Vagina (tissue), 2 donors: ENCODE measurements around the gene BICC1.

Source experiments
- POLR2A ChIP-seq, 2 donors: fragments of 450-650 bp; IDR thresholded peaks; one replicate each; pipeline ENCODE4 v1.6.1; 2017; ENCODE audit warnings: antibody characterized with exemption in 2 of 2, mild to moderate bottlenecking in 2 of 2, moderate library complexity in 2 of 2
- POLR2AphosphoS5 ChIP-seq, 2 donors: sonication (generic); formaldehyde crosslinking; IDR thresholded peaks; one replicate each; pipeline ENCODE4 v1.9.0; 2017; ENCODE audit warnings: antibody characterized with exemption in 2 of 2, mild to moderate bottlenecking in 2 of 2, low read depth in 1 of 2; ENCODE audit not compliant: insufficient read depth in 1 of 2
- TF ChIP-seq, protein P1 (sequence below), 3 experiments: fragments of 450-650 bp in 2 of 3; fragments of 200-600 bp in 1 of 3; sonication (generic) in 1 of 3; IDR thresholded peaks; one replicate each; pipeline ENCODE4 v1.5.1; 2017 to 2019; ENCODE audit warnings: antibody characterized with exemption in 3 of 3, mild to moderate bottlenecking in 2 of 3, moderate library complexity in 2 of 3

DNA sequence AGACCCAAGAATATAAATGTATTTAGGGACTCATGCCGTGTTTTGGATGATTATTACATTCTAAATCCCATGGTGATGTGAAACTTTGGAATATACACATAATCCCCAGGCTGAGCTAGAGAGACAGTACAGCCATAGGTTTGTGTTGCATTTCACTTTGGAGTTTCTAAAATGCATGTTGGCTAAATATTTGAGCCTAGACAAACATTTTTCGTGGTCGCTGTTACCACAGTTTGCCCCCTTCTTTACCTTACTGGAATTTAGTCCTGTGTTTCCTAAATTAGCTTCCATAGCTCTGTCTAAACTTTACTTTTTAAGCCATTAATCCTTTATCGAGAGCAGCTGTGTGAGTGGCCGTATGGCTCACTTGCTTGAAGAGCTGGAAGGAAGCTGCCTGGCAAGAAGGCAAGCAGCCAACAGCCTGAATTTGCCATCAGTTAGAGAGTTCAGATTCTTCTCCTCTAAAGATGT lies 192.0 kb downstream of the BICC1 start:
- TF ChIP-seq POLR2A (IDR thresholded peaks at IDR 0.05) (no peak), POLR2AphosphoS5 (IDR thresholded peaks at IDR 0.05; ENCODE audit: insufficient read depth in 1 of 2, low read depth in 1 of 2) (no peak)
- TF ChIP-seq, protein P1, sequence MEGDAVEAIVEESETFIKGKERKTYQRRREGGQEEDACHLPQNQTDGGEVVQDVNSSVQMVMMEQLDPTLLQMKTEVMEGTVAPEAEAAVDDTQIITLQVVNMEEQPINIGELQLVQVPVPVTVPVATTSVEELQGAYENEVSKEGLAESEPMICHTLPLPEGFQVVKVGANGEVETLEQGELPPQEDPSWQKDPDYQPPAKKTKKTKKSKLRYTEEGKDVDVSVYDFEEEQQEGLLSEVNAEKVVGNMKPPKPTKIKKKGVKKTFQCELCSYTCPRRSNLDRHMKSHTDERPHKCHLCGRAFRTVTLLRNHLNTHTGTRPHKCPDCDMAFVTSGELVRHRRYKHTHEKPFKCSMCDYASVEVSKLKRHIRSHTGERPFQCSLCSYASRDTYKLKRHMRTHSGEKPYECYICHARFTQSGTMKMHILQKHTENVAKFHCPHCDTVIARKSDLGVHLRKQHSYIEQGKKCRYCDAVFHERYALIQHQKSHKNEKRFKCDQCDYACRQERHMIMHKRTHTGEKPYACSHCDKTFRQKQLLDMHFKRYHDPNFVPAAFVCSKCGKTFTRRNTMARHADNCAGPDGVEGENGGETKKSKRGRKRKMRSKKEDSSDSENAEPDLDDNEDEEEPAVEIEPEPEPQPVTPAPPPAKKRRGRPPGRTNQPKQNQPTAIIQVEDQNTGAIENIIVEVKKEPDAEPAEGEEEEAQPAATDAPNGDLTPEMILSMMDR (IDR thresholded peaks at IDR 0.05), result no peak
